ENCODE data around the gene KRT1.

KRT1 gene

DNA sequence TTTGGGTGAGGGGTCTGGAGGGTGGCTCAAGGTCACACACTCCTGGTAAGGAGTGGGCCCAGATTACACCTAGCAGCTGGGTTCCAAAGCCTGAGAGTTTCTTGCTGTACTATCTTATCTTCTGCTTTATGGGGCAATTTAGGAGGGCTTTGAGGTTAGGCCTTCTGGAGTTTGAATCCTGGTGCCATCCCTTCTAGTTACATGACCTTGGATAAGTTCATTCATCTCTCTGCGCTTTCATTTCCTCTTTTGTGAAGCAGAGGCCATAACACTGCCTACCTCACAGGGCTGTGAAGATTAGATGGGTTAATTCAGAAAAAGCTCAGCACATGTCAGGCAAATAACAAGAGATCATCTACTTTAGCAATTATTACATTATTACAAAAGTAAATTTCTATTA lies 30.5 kb upstream of the KRT1 start:
- no peak for DNase-seq (ENCODE audit: low read depth, low spot score)
- TF ChIP-seq, protein P1, sequence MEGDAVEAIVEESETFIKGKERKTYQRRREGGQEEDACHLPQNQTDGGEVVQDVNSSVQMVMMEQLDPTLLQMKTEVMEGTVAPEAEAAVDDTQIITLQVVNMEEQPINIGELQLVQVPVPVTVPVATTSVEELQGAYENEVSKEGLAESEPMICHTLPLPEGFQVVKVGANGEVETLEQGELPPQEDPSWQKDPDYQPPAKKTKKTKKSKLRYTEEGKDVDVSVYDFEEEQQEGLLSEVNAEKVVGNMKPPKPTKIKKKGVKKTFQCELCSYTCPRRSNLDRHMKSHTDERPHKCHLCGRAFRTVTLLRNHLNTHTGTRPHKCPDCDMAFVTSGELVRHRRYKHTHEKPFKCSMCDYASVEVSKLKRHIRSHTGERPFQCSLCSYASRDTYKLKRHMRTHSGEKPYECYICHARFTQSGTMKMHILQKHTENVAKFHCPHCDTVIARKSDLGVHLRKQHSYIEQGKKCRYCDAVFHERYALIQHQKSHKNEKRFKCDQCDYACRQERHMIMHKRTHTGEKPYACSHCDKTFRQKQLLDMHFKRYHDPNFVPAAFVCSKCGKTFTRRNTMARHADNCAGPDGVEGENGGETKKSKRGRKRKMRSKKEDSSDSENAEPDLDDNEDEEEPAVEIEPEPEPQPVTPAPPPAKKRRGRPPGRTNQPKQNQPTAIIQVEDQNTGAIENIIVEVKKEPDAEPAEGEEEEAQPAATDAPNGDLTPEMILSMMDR (IDR thresholded peaks at IDR 0.05; ENCODE audit: low read depth, low read length) = no peak
- H3K4me3 ChIP-seq (ENCODE audit: low read depth, low read length) = no peak overlapping the region
- in situ Hi-C loops (cut with HindIII; ENCODE audit: low sequenced_read_pairs) = no loop called here

DNA sequence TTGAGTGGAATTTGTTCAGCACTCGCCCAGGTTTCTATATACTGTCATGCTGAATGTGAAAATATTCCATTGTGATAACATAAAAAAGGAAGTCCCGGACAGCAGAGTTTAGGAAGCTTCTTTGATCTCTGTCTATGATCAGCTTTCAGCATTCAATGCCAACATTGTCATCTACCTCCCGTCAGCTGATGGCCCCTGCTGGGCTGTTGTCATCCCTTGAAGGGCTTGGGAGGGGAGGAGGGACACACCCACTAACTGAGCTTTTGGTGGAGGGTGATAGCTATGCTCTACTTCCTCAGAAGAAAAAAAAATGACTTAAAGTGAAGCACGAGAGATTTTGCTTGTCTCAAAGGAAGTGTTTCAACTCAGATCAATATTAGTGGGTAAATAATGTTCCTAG lies 27.8 kb upstream of the KRT1 start:
- TF ChIP-seq, protein P1 (IDR thresholded peaks at IDR 0.05; ENCODE audit: low read depth, low read length) = no peak
- no peak overlapping the region for H3K4me3 ChIP-seq (ENCODE audit: low read depth, low read length)
- no peak for DNase-seq (ENCODE audit: low read depth, low spot score)
- in situ Hi-C loops (cut with HindIII; ENCODE audit: low sequenced_read_pairs) = no loop called here

DNA sequence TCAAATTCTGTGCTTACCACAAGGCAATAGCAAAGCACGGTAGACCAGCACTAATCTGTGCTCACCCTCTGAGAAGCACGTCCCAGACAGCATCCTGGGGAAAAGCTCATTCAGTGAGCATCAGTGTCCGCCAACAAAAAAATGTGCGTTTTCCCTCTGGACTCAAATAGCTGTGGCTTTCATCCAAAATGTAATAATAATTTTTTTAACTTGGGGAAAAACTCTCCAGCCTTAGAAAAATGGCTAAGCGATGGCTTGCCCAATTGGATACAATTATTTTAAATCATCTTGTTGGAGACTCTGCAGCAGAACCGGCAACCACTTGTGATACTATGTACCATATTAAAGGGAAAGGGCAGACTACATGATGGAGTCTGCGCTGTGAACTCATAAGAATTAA lies 24.3 kb upstream of the KRT1 start:
- DNase-seq (ENCODE audit: low read depth, low spot score) = no peak
- no peak overlapping the region for H3K4me3 ChIP-seq (ENCODE audit: low read depth, low read length)
- in situ Hi-C loops (cut with HindIII; ENCODE audit: low sequenced_read_pairs) = no loop called here
- TF ChIP-seq, protein P1 (IDR thresholded peaks at IDR 0.05; ENCODE audit: low read depth, low read length) = no peak

DNA sequence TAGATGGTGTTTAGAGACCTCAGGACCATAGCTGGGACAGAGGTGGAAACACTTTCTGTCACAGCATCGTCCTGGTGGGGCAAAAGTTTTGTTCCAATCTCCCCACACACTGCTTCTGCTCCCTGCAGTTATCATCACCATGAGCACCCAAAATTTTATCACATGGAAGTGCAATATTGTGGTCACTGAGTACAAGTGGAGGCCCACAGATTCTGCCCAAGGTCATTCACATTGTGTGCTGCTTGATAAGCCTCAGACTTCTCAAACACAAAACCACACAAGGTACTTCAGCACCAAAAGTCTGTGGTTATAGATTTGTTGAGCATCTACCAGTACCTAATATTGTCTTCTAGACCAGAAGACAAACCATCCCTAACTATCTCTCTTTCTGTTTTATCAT lies 23.7 kb upstream of the KRT1 start:
- in situ Hi-C loops (cut with HindIII; ENCODE audit: low sequenced_read_pairs) = no loop called here
- no peak overlapping the region for H3K4me3 ChIP-seq (ENCODE audit: low read depth, low read length)
- DNase-seq (ENCODE audit: low read depth, low spot score) = no peak
- TF ChIP-seq, protein P1 (IDR thresholded peaks at IDR 0.05; ENCODE audit: low read depth, low read length) = no peak

DNA sequence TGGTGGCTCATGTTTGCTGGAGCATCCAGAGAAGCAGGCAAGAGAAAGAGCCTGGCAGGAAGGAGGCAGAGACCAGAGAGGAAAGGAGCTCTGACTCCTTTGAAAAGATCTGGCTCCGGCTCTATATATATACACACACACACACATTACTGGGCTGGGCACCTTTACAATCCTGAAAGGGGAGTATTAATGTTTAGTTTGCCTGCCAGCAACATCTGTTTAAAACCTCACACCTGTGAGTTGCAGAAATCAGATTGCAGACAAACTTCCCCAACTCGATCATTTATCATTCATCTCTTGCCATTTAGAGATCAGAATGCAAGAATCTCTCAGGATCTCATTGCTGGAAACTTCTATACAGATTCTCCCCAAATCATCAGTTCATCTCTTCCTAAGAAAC lies 23.2 kb upstream of the KRT1 start, which contains the start of gene KRT77:
Gene KRT77 (minus strand): TSS at position 101 of the 400 bp plus-strand sequence. CDS start 90 bp downstream, at position 11.
- no peak within 1 kb of the TSS for H3K4me3 ChIP-seq (ENCODE audit: low read depth, low read length)
- no peak for DNase-seq (ENCODE audit: low read depth, low spot score)
- in situ Hi-C loops (cut with HindIII; ENCODE audit: low sequenced_read_pairs) = no loop called here
- TF ChIP-seq, protein P1 (IDR thresholded peaks at IDR 0.05; ENCODE audit: low read depth, low read length) = no peak

DNA sequence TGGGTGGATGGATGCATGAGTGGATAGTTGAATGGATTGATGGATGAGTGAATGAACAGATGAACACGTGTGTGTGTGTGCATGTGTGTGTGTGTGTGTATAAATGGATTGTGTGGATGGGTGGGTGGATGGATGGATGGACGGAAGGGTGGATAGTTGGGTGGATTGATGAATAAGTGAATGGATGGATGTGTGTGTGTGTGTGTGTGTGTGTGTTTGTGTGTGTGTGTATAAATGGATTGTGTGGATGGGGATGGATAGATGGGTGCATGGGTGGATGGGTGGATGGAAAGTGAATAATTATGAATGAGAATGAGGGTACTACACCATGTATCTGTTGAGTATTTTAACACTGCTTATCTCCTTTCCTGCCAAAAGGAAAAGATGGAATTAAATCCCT lies 22.1 kb upstream of the KRT1 start:
- TF ChIP-seq, protein P1 (IDR thresholded peaks at IDR 0.05; ENCODE audit: low read depth, low read length) = no peak
- no peak for DNase-seq (ENCODE audit: low read depth, low spot score)
- no peak overlapping the region for H3K4me3 ChIP-seq (ENCODE audit: low read depth, low read length)
- in situ Hi-C loops (cut with HindIII; ENCODE audit: low sequenced_read_pairs) = no loop called here

DNA sequence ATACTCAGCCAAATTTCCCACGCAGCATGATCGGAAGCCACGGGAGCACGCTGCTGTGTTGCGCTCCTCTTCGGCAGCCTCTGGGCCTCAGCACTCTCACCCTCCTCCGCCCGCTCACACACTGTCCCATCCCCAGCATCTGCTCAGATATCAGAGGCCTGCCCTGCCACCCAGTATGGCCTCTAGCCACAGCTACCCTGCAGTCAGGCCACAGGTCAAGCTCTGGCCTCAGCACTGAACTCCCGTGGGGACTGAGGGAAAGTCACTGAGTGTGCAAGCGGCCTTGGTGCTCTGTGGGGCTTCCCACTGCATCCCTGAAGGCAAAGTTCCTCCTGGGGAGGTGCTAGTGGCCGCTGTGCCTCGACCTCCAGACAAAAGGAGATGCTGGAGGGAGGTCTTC lies 21.1 kb upstream of the KRT1 start:
- TF ChIP-seq, protein P1 (IDR thresholded peaks at IDR 0.05; ENCODE audit: low read depth, low read length) = no peak
- no peak for DNase-seq (ENCODE audit: low read depth, low spot score)
- H3K4me3 ChIP-seq (ENCODE audit: low read depth, low read length) = no peak overlapping the region
- in situ Hi-C loops (cut with HindIII; ENCODE audit: low sequenced_read_pairs) = no loop called here

Data from astrocyte of the spinal cord (primary cell).